HUDEP-2 (cell line): ENCODE data around the gene NUDT5.
"Not testable (repeated sequence)": the region's sequence is repeated elsewhere in the genome, so short reads cannot be mapped to it uniquely, and the experiment has no call there.

ENCODE experiments used
- DNase-seq, 76 experiments: peaks; one replicate each; lab custom pipeline; 2025; ENCODE audit not compliant: unreplicated experiment in 76 of 76; lab: John Stamatoyannopoulos, UW

Gene NUDT5

DNA sequence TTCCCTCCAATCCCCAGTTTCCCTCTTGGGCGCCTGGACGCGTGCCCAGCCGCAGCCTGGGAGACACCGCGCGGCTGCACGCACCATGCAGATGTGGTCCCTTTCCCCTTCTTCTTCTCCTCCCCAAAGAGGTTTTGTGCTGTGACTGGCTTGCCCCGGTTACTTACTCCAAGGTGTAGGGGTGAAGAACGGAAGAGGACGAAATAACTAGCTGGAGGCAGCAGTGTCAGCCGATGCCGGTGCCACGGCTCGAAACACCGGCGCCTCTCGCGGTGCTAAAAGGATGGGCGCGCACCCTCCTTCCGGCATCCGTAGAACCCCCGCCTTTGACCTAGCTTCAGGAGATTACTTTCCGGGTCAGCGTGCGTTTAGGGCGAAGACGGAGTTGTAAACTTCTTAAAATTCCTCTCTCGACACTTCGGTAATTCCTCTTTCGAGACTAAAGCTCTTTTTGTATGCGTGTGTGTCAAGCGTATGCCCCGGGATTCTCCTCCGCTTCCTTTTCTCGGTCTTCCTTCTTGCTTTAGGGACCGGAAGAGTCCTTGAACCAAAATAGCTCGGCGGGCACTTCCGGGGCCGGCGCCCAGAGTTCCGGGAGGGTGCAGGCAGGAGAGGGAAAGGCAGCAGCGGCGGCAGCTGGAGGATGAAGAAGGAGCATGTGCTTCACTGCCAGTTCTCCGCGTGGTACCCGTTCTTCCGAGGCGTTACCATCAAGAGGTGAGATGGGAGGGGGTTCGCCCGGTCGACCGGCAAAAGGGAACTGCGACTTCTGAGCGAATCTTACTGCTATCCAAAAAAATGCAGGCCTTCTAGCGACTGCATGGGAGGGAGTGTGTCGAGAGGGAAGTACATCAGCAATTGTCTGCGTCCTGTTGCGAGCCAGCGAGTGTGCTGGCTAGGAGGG, at the start of gene NUDT5, which contains the start of gene CDC123:
NUDT5 (minus strand) TSS at position 289 of the 904 bp plus-strand sequence. CDS start 9,600 bp downstream, outside the sequence.
CDC123 (plus strand) TSS at position 586 of the 904 bp plus-strand sequence; CDS start at position 644, 58 bp downstream.
- DNase-seq, result peak in 75 of 76 experiments; percentile 13 to 95 (median 73)

- no peak for DNase-seq
Measured at GRCh38 chr10:12243864-12244620, 48.4 kb upstream of the NUDT5 start.

DNA sequence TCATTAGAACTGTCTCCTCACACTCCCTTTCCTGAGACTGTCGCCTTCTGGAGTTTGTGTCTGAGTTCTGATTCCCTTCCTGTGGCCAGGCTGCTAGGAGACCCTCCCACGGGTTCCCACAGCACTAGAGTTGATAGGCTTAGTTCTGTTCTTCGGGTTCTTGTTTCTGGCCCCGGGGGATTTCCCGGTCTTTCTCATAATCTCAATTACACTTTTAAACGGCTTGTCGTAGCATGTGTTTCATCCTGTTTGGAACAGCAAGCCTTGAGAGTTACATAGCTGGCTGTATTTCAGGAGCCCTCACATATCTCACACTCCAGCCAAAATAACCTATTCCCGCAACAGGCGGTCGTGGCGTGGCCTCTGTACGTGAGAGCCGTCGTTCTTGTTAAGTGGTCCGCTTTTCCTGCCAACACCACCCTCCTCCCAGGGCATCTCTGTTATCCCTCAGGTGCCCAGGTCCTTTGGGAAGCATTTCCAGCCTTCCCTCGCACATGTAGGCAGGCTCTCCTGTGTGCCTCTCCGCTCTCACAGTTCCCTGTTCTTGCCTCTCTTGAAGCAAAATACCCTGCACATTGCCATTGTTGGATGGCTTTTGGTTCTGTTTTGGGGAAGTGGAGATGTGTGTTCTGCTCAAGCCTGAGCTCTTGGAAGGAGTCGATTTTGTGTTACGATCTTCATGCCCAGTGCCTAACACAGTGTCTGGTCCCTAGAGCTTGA, 46.3 kb upstream of the NUDT5 start:
- DNase-seq, result no peak

DNA sequence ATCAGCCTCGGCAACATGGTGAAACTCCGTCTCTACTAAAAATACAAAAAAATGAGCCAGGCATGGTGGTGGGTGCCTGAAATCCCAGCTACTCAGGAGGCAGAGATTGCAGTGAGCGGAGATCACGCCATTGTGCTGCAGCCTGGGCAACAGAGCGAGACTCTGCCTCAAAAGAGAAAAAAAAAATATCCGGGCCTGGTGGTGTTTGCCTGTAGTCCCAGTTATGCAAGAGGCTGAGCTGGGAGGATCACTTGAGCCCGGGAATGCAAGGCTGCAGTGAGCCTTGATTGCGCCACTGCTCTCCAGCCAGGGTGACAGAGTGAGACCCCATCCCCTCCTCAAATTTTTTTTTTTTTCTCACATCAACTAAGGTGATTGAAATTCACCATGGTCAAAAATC, 43.1 kb upstream of the NUDT5 start:
- DNase-seq, result no peak

DNA sequence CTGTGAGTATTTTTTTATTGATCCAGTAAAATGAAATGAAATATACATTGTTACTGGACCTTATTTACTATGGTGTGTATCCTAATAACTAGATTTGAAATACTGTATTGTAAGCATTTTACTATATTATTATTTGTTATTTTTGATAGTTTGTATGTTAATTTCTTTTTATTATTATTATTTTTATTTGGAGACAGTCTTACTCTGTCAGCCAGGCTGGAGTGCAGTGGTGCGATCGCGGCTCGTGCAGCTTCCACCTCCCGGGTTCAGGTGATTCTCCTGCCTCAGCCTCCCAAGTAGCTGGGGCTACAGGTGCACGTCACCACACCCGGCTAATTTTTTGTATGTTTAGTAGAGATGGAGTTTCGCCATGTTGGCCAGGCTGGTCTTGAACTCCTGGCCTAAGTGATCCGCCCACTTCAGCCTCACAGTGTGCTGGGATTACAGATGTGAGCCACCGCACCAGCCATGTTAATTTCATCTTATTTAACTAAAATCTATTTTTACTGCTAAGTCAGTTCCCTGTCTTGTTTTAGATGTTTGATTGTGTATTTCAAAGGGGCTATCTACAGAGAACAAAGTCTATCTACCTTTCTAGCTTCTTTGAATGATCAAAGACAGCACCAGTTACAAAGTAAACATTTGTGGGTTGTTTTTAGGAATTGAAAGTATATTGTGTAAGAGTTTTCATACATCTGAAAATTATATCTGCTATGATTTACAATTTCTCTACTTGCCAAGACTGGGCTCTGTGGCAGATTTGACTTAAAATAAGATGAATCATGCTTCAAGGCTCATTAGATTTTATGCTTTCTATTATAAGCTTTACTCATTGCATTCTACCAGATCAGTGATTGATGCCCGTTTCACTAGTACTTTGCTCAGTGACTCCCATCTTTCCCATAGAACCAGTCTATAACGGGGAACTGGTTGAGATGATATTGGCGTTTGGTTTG, 41.9 kb upstream of the NUDT5 start:
- no peak for DNase-seq

DNA sequence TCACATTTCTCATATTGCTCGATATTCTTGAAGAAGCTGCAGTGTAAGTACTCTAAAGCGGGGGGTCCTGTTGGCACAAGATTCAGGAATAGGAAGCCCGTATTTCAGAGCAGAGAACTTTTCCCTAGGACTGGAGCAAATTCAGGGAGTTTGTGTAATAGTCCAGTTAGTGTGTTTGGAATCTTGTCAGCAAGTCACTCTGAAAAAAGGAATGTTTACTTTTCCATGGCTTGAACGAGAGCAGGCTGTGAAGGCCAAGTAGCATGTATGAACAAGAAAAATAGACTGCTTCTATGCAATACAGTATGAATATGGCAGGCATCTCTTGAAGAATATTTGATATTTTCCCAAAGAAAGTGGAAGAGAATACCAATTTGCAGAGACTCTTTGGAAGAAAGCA, 40.1 kb upstream of the NUDT5 start:
- no peak for DNase-seq

GRCh38 chr10:12235116-12235694, 39.5 kb upstream of the NUDT5 start:
- no peak for DNase-seq

- DNase-seq, result not testable (repeated sequence)
Measured at GRCh38 chr10:12234687-12235086, 39.0 kb upstream of the NUDT5 start.

- DNase-seq, result peak in 1 of 76 experiments; percentile 3
Measured at GRCh38 chr10:12228851-12229250, 33.2 kb upstream of the NUDT5 start.

GRCh38 chr10:12226438-12226837, 30.7 kb upstream of the NUDT5 start:
- not testable (repeated sequence) for DNase-seq

GRCh38 chr10:12225444-12225843, 29.8 kb upstream of the NUDT5 start:
- no peak for DNase-seq

DNA sequence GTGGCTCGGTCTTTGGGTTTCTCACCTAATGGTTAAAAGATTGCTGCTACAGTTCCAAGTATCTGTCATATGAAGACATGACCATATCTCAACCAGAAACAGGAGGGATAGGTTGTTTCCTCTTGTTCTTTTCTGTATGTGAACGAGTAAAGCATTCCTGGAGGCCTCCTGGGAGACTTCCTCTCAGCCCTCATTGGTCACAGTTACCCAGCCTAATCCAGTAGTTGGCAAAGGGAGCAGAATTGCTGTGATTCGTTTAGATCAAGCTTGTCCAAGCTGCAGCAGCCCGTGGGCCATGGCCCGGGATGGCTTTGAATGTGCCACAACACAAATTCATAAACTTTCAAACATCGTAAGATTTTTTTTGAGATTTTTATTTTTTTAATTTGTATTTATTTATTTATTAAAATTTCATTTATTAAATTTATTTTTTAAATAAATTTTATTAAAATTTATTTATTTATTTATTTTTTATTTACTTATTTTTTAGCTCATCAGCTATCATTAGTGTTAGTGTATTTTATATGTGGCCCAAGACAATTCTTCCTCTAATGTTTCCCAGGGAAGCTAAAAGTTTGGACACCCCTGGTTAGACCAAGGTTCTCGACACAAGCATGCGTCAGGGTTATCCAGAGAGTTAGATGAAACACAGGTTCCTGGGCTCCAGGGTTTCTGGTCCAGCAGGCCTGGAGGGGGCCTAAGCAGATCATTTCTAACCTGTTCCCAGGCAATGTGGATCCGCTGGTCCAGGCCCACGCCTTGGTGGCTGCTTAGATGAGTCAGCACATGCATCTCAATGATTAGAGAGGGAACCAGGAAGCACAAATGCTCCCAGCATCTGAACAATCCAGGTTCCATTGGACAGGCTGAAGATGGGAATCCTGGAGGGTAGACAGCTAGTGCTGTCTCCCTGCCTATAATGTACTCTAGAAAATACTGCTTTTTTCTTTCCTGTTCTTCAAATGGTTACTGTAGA, 25.9 kb upstream of the NUDT5 start:
- peak in 6 of 76 experiments; percentile 1 to 22 (median 8) for DNase-seq

GRCh38 chr10:12218991-12219390, 23.3 kb upstream of the NUDT5 start:
- no peak for DNase-seq

DNA sequence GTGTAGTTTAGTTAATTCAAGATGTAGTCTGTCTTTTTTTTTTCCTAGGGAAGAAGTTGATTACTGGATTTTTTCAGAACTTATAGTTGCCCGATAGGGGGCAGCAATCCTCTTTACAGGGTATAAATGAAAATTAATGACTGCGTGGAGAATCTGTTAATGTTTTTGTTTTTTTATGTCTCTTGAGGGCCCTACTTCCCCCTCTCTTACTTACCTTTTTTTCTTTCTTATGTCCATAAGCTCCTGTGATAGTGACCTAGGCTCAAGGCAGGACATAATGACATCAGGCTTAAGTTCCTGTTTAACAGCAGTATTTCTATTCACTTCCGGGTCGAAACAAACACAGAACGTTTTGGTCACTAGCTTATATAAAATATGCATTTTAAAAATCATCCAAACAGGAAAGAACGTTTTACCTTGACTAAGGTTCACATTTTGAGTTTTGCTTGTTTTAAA, 19.1 kb upstream of the NUDT5 start:
- DNase-seq, result peak in 34 of 76 experiments; percentile 1 to 58 (median 26)

DNA sequence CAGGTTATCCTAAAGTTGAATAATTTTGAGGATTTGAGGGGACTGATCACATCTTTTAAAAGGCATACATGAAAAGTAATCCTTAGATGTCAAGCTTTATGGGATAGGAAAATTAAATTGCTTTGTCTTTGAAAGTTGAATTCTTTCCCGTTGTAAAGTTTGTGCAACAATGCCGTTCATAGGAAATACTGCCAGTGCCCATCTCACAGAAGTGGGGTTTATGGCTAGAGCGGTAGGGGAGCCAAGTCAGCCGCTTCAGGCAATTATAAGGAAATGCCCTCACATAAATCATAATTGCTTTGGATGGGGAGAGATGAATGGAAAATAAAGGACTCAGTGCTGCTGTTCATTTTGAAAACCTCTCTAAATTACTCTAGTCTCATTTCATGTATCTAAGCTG, 18.4 kb upstream of the NUDT5 start:
- DNase-seq, result no peak

DNA sequence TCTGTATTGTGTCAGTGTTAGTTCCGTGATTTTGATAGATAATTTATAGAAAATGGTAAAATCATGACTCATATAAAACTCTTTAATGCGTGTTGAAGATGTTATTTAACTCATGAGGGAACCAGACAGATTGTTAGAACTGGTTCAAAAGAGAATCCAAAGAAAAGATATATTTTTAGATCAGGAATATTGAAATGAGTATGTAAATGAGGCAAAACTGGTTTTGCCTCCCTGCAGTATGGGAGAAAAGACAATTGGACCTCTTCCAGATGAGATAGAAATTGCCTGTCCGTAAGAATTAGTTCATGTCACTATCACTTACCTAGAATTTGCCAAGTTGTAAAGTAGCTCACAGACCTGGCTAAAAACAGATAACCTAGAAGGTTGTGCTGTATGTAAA, 17.9 kb upstream of the NUDT5 start:
- DNase-seq, result peak in 2 of 76 experiments; percentile 3 to 25

DNA sequence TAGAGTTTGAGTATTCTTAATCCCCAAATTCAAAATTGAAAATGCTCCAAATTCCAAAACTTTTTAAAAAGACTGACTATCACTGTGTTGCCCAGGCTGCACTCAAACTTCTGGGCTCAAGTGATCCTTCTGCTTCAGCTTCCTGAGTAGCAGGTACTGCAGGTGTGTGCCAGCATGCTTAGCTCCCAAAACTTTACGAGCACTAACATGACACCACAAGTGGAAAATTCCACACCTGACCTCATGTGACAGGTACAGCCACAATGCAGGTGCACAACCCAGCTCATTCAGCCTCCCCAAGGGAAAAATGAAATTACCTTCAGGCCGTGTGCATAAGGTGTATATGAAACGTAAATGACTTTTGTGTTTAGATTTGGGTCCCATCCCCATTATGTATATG, 16.8 kb upstream of the NUDT5 start:
- no peak for DNase-seq

- peak in 75 of 76 experiments; percentile 28 to 94 (median 79) for DNase-seq
Measured at GRCh38 chr10:12208460-12208859, 12.8 kb upstream of the NUDT5 start.
